HepG2 (cell line): ENCODE measurements around the gene UCP1. TPM values are rescaled to one million over a fixed set of nuclear protein-coding genes. Genes with fewer than 3 reads are reported as not detected.

Experiments
- ATAC-seq: fragments of 200-7000 bp; cut with Tn5 transposase; 3 replicates; pipeline ENCODE4 v1.9.1; 2020; ENCODE audit warnings: mild to moderate bottlenecking, moderate library complexity
- BruUV-seq: library from RNA; stranded (reverse); fragments of 400-500 nt; replicated peaks from 2 replicates; lab custom pipeline; 2021; lab: Mats Ljungman, UMichigan
- CTCF ChIA-PET: fragments of 300-600 bp; formaldehyde crosslinking; extraction: SDS; loops from one replicate; lab custom pipeline; 2021; ENCODE audit warnings: low total read pairs, inconsistent platforms, low intra/inter-chr PET ratio; lab: Yijun Ruan, JAX
- POLR2A ChIA-PET: fragments of 350-600 bp; sonication (Branson Sonifier 250); formaldehyde crosslinking; loops from one replicate; lab custom pipeline; 2020; ENCODE audit warnings: antibody characterized with exemption, inconsistent platforms; lab: Yijun Ruan, JAX
- DNase-seq: peaks from one replicate; pipeline ENCODE4 v3.0.0-alpha.2; 2015; ENCODE audit warnings: low spot score
- FAIRE-seq: peaks from 3 replicates; lab custom pipeline; 2011; peaks lifted over from hg19 to GRCh38; lab: Jason Lieb, UNC
- H2AFZ ChIP-seq: one replicate; pipeline ENCODE4 v1.6.1; 2011; ENCODE audit warnings: low read length, inconsistent platforms
- H3K27ac ChIP-seq: fragments of 300-600 bp; 3 replicates; pipeline ENCODE4 v1.8.0; 2011; ENCODE audit warnings: mixed run types, mild to moderate bottlenecking, mixed read lengths, low read length, inconsistent platforms; ENCODE audit not compliant: insufficient read depth; ENCODE audit errors: extremely low read length
- H3K27me3 ChIP-seq, 2 experiments: fragments of 200-600 bp in 1 of 2; 2 replicates in 1 of 2; 3 replicates in 1 of 2; pipeline versions ENCODE4 v1.6.0 to v1.8.0; 2011; ENCODE audit warnings: low read length in 2 of 2, mild to moderate bottlenecking in 2 of 2, moderate library complexity in 2 of 2, inconsistent platforms in 1 of 2; ENCODE audit not compliant: insufficient read depth in 2 of 2, control insufficient read depth in 1 of 2
- H3K36me3 ChIP-seq, 2 experiments: fragments of 200-600 bp in 1 of 2; replicated peaks in 1 of 2; 2 replicates in 1 of 2; 3 replicates in 1 of 2; pipeline versions ENCODE4 v1.5.1 to v1.8.0; 2011; ENCODE audit warnings: low read length in 2 of 2, inconsistent platforms in 1 of 2; ENCODE audit not compliant: insufficient read depth in 2 of 2, control insufficient read depth in 1 of 2
- H3K4me1 ChIP-seq: 2 replicates; pipeline ENCODE4 v1.5.1; 2012; ENCODE audit warnings: low read length, inconsistent platforms; ENCODE audit not compliant: insufficient read depth
- H3K4me2 ChIP-seq: 2 replicates; pipeline ENCODE4 v1.6.0; 2011; ENCODE audit warnings: low read depth, low read length, inconsistent platforms
- H3K4me3 ChIP-seq, 3 experiments: fragments of 200-600 bp in 1 of 3; sonication (generic), shearing (Covaris generic) in 1 of 3; replicated peaks in 1 of 3; 2 replicates each; pipeline ENCODE4 v1.5.1; 2011 to 2016; ENCODE audit warnings: low read length in 3 of 3, inconsistent platforms in 2 of 3, low read depth in 2 of 3, mild to moderate bottlenecking in 2 of 3, control low read depth in 1 of 3, mixed read lengths in 1 of 3; ENCODE audit not compliant: insufficient read depth in 1 of 3
- H3K79me2 ChIP-seq: one replicate; pipeline ENCODE4 v1.6.1; 2011; ENCODE audit warnings: low read length, inconsistent platforms; ENCODE audit not compliant: insufficient read depth
- H3K9ac ChIP-seq: 2 replicates; pipeline ENCODE4 v1.6.0; 2011; ENCODE audit warnings: mild to moderate bottlenecking, low read depth, low read length, inconsistent platforms; ENCODE audit not compliant: insufficient read depth
- H3K9me3 ChIP-seq: 2 replicates; pipeline ENCODE4 v1.5.1; 2012; ENCODE audit warnings: mild to moderate bottlenecking, low read length
- H4K20me1 ChIP-seq: 2 replicates; pipeline ENCODE4 v1.6.0; 2011; ENCODE audit warnings: inconsistent platforms, mild to moderate bottlenecking, low read length, moderate library complexity; ENCODE audit not compliant: insufficient read depth
- MXD4 ChIP-seq: IDR thresholded peaks from 2 replicates; pipeline ENCODE4 v1.6.1; 2016; ENCODE audit warnings: mild to moderate bottlenecking, missing biosample characterization, missing genetic modification reagents
- SMAD3 ChIP-seq: sonication (generic); formaldehyde crosslinking; IDR thresholded peaks from 2 replicates; pipeline ENCODE4 v1.4.0; 2020; ENCODE audit warnings: missing genetic modification reagents
- SP140L ChIP-seq: sonication (generic); formaldehyde crosslinking; IDR thresholded peaks from 2 replicates; pipeline ENCODE4 v1.4.0; 2020; ENCODE audit warnings: missing genetic modification reagents, borderline replicate concordance
- ZBTB42 ChIP-seq: sonication (generic); formaldehyde crosslinking; IDR thresholded peaks from 2 replicates; pipeline ENCODE4 v1.5.0; 2020; ENCODE audit warnings: mild to moderate bottlenecking, missing genetic modification reagents
- ZIK1 ChIP-seq: sonication (generic); formaldehyde crosslinking; IDR thresholded peaks from 2 replicates; pipeline ENCODE4 v1.5.0; 2020; ENCODE audit warnings: mild to moderate bottlenecking, low read depth, missing genetic modification reagents, borderline replicate concordance
- ZNF430 ChIP-seq: sonication (generic); formaldehyde crosslinking; IDR thresholded peaks from 2 replicates; pipeline ENCODE4 v1.9.0; 2021; ENCODE audit warnings: mild to moderate bottlenecking, missing genetic modification reagents
- ZNF572 ChIP-seq: sonication (generic); formaldehyde crosslinking; IDR thresholded peaks from 2 replicates; pipeline ENCODE4 v1.5.1; 2020; ENCODE audit warnings: mild to moderate bottlenecking, missing genetic modification reagents
- WGBS: methylation state at CpG from one replicate; pipeline ENCODE4 v1.1.6; 2017; ENCODE audit warnings: low lambda C conversion rate; 5-methylcytosine and 5-hydroxymethylcytosine counted together
- in situ Hi-C: cut with HindIII; loops from 2 replicates; pipeline ENCODE4 v1.10.0; 2017; ENCODE audit warnings: low pct_unique_long_range_greater_than_20kb; ENCODE audit not compliant: extremely low pct_ligation_motif_present
- intact Hi-C: fragments of 100-400 bp; cut with micrococcal nuclease; formaldehyde crosslinking; loops from one replicate; pipeline ENCODE4 v1.10.0; 2022; ENCODE audit not compliant: unreplicated experiment
- polyA plus RNA-seq, 8 experiments: library from polyadenylated mRNA; depleted of rRNA in 3 of 8; stranded (reverse) in 7 of 8; unstranded in 1 of 8; fragments of >200 nt; fragmentation: Illumina TruSeq in 4 of 8; extraction: Trizol in 4 of 8; gene quantifications; 2 replicates each; pipeline versions ENCODE4 v1.2.1 to v1.2.3, GENCODE V29; 2011 to 2016; ENCODE audit warnings: low read depth in 4 of 8, missing spikeins in 1 of 8, mixed read lengths in 1 of 8; ENCODE audit not compliant: insufficient read depth in 1 of 8
- total RNA-seq, 5 experiments: library from RNA; depleted of rRNA; stranded (reverse); fragments of >200 nt; fragmentation: Illumina TruSeq; extraction: Trizol; gene quantifications; 2 replicates each; pipeline ENCODE4 v1.2.3, GENCODE V29; 2016; ENCODE audit warnings: low read depth in 1 of 5
- TF ChIP-seq, protein P1 (sequence below): sonication (generic); formaldehyde crosslinking; IDR thresholded peaks from 2 replicates; pipeline ENCODE4 v1.9.0; 2022; ENCODE audit warnings: missing genetic modification reagents, mild to moderate bottlenecking, borderline replicate concordance
- TF ChIP-seq, protein P2 (sequence below): sonication (generic); formaldehyde crosslinking; IDR thresholded peaks from 2 replicates; pipeline ENCODE4 v1.4.0; 2020; ENCODE audit warnings: missing genetic modification reagents
- TF ChIP-seq, protein P3 (sequence below), 2 experiments: sonication (generic) in 1 of 2; formaldehyde crosslinking in 1 of 2; IDR thresholded peaks; 2 replicates each; pipeline versions ENCODE4 v1.4.0 to v1.6.1; 2018 to 2020; ENCODE audit warnings: missing genetic modification reagents in 2 of 2, borderline replicate concordance in 1 of 2, low read depth in 1 of 2, mild to moderate bottlenecking in 1 of 2, missing biosample characterization in 1 of 2
- TF ChIP-seq, protein P4 (sequence below): sonication (generic); formaldehyde crosslinking; IDR thresholded peaks from 2 replicates; pipeline ENCODE4 v1.5.0; 2020; ENCODE audit warnings: mild to moderate bottlenecking, missing genetic modification reagents, borderline replicate concordance

UCP1 gene
- total and polyA plus RNA-seq, 2 of the 13 experiments (the other 11 are each of a cell fraction or from before 2014, with no cell fraction given), result 0.11 TPM

DNA sequence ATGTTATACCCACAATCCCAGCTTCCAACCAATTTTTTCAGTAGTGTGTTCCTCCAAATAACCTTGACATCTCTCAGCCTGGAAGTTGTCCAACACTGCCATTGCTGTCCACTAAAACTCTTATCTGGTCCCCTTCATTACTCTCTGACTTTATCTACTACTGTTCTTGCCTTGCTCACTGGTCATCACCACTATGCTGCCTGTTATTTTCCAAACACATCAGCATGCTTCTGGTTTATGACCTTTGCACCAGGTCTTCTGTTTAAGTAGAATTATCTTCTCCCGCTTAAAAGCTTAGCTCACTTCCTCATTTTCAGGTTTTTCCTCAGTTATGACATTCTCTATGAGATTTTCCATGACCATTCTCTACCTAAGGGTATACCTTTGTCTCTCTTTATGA lies 39.3 kb downstream of the UCP1 start (continued):
- TF ChIP-seq, protein P1, sequence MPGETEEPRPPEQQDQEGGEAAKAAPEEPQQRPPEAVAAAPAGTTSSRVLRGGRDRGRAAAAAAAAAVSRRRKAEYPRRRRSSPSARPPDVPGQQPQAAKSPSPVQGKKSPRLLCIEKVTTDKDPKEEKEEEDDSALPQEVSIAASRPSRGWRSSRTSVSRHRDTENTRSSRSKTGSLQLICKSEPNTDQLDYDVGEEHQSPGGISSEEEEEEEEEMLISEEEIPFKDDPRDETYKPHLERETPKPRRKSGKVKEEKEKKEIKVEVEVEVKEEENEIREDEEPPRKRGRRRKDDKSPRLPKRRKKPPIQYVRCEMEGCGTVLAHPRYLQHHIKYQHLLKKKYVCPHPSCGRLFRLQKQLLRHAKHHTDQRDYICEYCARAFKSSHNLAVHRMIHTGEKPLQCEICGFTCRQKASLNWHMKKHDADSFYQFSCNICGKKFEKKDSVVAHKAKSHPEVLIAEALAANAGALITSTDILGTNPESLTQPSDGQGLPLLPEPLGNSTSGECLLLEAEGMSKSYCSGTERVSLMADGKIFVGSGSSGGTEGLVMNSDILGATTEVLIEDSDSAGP (CRISPR knock-in tag), result no peak

DNA sequence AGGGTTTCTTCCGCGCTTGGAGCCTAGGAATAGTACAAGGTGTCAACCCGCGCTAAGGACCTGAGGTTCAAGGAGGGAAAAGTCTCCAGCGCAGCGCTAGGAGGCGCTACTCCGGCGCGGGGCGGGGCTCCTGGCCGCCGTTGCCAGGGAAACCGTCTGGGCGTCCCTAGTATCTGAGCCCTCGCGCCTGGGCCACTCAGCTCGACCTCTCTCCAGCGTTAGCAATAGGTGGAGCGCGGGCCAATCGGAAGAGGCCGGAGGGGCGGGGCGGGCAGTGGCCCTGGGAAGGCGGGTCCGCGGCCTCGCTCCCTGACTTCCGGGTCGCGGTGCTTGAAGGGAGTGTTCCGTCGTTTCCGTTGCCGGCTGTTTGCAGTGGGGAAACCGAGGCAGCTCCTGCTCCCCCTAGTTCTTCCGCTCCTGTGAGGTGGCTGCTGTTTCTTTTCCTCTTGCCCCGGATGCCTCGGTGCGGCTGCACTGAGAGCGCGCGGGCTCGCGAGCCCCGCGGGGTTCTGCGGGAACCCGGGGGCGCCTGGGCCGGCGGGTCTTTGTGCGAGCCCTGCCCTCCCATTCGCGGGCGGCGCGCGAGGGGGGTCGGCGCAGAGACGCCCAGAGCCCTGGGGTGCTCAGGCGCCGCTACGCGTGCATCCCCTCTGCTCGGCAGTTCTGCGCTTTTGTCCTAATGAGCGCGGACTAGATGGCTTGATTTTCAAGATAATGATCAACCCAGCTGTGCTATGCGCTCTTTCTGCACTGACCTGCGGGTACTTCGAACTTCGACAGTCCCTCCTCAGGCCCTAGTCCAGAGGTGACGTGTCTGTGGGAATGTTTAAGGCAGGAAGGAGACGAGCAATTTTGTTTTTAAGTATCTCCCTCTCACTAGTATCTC lies 44.7 kb downstream of the UCP1 start, which contains the start of gene ELMOD2:
Gene ELMOD2 (plus strand): TSS at position 312 of the 886 bp plus-strand sequence. CDS start 1,261 bp downstream, outside the sequence.
- intact Hi-C loops (loop anchor here (1.0 to 10.0 kb wide), 5 partner anchors 86 to 328 kb away; partner anchors contain the start of genes CLGN and TBC1D9), in situ Hi-C loops (loop anchor here (5.0 kb wide), 1 partner anchor 113 kb away; no protein-coding TSS in a partner anchor)
- BruUV-seq, result TSS peak; percentile 65
- 0% methylated on average over 10 of the region's 77 CpGs for WGBS
- ATAC-seq, result peak; percentile 99
- Histone ChIP-seq H3K4me2 (peak within 1 kb of the TSS; percentile 85), H3K9me3 (no peaks in the 10 kb centered on the region), H3K79me2 (peaks cover 13% of the 10 kb centered on the region), H3K27ac (peak within 1 kb of the TSS; percentile 90), H3K4me1 (peaks cover 26% of the 10 kb centered on the region), H2AFZ (peak within 1 kb of the TSS; percentile 82), H4K20me1 (no peaks in the 10 kb centered on the region), H3K4me3 (peak within 1 kb of the TSS; percentile 76 to 84 (median 84)), H3K9ac (peak within 1 kb of the TSS; percentile 85), H3K36me3 (peaks cover 0 to 7% of the 10 kb centered on the region in 2 experiments; a peak in 1 of 5 replicates), H3K27me3 (peaks cover 0 to 3% of the 10 kb centered on the region in 2 experiments; a peak in 1 of 5 replicates)
- peak; percentile 95 for DNase-seq
- ChIA-PET CTCF (interaction anchor here (0.7 kb wide), 1 partner anchor 85 kb away, joined by 3 read pairs; no protein-coding TSS in a partner anchor), POLR2A (interaction anchor here (0.5 to 2.0 kb wide), 9 partner anchors 23 to 232 kb away, joined by 3 to 19 read pairs (median 4); partner anchors contain the start of genes CLGN, SCOC and TBC1D9)
- FAIRE-seq, result no peak
- no peak for TF ChIP-seq SP140L (CRISPR knock-in tag)
- TF ChIP-seq SMAD3 (CRISPR knock-in tag), result no peak
- TF ChIP-seq, protein P2, sequence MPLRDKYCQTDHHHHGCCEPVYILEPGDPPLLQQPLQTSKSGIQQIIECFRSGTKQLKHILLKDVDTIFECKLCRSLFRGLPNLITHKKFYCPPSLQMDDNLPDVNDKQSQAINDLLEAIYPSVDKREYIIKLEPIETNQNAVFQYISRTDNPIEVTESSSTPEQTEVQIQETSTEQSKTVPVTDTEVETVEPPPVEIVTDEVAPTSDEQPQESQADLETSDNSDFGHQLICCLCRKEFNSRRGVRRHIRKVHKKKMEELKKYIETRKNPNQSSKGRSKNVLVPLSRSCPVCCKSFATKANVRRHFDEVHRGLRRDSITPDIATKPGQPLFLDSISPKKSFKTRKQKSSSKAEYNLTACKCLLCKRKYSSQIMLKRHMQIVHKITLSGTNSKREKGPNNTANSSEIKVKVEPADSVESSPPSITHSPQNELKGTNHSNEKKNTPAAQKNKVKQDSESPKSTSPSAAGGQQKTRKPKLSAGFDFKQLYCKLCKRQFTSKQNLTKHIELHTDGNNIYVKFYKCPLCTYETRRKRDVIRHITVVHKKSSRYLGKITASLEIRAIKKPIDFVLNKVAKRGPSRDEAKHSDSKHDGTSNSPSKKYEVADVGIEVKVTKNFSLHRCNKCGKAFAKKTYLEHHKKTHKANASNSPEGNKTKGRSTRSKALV (CRISPR knock-in tag), result peak; percentile 92
- TF ChIP-seq ZBTB42 (CRISPR knock-in tag), result no peak
- no peak for TF ChIP-seq ZNF572 (CRISPR knock-in tag)
- TF ChIP-seq, protein P3, sequence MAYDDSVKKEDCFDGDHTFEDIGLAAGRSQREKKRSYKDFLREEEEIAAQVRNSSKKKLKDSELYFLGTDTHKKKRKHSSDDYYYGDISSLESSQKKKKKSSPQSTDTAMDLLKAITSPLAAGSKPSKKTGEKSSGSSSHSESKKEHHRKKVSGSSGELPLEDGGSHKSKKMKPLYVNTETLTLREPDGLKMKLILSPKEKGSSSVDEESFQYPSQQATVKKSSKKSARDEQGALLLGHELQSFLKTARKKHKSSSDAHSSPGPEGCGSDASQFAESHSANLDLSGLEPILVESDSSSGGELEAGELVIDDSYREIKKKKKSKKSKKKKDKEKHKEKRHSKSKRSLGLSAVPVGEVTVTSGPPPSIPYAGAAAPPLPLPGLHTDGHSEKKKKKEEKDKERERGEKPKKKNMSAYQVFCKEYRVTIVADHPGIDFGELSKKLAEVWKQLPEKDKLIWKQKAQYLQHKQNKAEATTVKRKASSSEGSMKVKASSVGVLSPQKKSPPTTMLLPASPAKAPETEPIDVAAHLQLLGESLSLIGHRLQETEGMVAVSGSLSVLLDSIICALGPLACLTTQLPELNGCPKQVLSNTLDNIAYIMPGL (CRISPR knock-in tag; IDR thresholded peaks at IDR 0.05; ENCODE audit: borderline replicate concordance in 1 of 2, low read depth in 1 of 2), result peak; percentile 66 to 71; a peak in 3 of 4 replicates
- TF ChIP-seq, protein P4, sequence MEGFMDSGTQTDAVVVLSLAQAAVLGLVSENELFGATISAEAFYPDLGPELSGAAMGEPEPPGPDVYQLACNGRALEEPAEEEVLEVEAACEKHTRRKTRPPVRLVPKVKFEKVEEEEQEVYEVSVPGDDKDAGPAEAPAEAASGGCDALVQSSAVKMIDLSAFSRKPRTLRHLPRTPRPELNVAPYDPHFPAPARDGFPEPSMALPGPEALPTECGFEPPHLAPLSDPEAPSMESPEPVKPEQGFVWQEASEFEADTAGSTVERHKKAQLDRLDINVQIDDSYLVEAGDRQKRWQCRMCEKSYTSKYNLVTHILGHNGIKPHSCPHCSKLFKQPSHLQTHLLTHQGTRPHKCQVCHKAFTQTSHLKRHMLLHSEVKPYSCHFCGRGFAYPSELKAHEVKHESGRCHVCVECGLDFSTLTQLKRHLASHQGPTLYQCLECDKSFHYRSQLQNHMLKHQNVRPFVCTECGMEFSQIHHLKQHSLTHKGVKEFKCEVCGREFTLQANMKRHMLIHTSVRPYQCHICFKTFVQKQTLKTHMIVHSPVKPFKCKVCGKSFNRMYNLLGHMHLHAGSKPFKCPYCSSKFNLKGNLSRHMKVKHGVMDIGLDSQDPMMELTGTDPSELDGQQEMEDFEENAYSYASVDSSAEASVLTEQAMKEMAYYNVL, result no peak
- TF ChIP-seq MXD4 (CRISPR knock-in tag), result peak; percentile 49; the same call in 1 of the 2 replicates
- TF ChIP-seq ZIK1 (CRISPR knock-in tag), result no peak
- no peak for TF ChIP-seq ZNF430
